GM18507 (cell line): Measurements from ENCODE around the gene CYB561D2.

Experiments used
- DNase-seq: peaks from one replicate; pipeline ENCODE4 v3.0.0; 2011; ENCODE audit warnings: low read depth; ENCODE audit not compliant: insufficient read length; ENCODE audit errors: extremely low spot score
- FAIRE-seq: peaks from 2 replicates; lab custom pipeline; 2011; peaks lifted over from hg19 to GRCh38; lab: Jason Lieb, UNC

CYB561D2 gene

DNA sequence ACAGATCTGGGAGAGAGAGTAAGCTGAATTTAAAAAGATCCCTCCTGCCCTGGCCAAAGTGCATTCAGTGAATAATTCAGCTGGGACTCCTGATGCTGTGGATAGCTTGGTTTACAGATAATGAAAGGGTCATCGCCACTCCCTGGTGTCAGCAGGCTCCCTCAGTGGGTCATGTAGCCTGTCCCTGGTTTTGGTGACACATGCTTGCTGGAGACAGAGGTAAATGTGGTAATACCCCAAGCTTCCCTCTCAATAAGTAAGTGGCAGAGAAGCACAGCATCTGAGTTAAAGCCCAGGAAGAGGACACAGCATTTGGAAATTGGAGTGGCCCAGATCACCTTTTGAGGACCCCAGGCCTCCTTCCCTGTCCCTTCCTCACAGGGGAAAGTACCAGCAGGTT, 6.8 kb downstream of the CYB561D2 start:
- FAIRE-seq (no peak), DNase-seq (no peak)

DNA sequence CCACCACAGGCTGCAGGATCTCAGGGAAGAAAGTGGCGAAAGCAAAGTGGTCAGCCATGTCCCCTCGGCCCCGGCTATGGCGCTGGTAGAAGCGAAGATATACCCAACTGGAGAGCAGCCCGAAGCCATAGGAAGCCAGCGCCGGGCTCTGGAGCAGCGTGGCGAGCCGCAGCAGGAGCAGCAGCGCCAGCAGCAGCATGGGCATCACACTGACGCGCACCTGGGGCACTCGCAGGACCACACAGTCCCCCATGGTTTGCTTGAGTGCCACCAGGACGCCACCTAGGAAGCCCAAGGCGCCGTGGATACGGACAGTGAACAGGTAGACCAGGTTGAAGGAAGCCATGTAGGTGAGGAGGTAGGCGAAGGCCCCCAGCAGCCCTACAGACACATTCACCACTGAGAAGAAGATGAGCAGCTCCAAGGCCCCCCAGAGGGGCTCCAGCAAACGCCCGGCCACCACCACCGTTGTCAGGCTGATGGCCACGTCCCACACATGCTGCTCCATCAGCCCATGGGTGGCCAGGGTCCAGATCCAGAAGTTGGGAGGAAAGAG, 7.8 kb downstream of the CYB561D2 start:
- no peak for FAIRE-seq
- DNase-seq, result no peak

DNA sequence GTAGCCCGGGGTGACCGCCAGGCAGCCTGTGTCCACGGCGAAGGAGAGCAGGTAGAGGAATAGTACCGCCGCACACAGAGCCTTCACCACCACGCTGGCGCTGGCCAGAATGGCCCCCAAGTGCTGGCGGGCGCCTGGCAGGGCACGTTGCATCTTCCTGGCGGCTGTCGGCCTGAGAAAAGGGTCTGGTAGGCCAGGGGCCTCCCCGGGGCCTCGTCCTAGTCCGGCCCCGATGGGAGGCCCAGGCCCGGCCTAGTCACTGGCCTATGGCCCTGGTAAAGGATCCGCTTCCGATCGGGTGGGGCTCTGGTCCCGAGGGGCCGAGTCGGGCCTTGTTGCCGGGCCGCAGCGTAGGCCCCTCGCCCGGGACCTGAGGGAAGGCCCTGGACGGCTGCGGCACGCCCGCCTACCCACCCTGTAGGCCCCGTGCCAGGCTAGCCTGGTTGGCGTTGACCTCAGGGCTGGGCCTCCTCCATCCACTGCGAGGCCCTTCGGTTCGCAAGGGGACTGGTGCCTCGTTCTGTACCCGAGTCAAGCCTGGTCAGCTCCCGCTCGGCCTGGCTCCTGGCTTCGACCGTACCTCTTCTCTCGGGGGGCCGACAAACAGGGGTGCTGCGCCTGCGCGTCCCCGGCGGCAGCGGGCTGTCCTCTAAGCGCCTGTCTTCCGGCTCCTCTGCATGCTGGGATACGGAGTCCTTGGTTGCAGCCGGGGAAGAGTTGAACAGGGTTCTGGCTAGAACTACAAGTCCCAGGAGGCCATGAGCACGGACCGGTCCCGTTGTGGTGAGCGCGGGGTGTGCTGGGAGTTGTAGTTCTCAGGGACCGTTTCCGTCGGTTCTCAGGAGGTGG, 8.5 kb downstream of the CYB561D2 start, which contains the start of gene TMEM115:
Gene TMEM115, minus strand, starts transcription at position 611 of the 849 bp plus-strand sequence. Its CDS starts 458 bp downstream, at position 153.
- peak; percentile 100 for FAIRE-seq

DNA sequence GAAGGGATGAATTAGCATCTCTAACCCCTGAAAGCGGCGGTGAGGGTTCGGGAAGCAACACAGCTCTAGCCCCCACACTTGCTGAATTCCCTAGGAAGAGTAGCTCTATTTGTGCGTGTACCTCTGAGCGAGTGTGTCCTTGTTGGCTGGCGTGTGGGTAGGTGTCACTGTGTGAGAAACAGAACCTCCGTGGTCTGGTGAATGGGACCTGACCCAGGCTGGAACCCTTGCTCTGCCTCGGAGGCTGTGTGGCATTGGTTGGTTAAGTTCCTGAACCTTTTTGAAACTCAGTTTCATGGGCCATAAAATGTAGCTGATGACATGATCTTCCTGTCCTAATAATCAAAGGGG, 9.1 kb downstream of the CYB561D2 start:
- no peak for FAIRE-seq
- no peak for DNase-seq

More for the DNA sequence above, 8.5 kb downstream of the CYB561D2 start, which contains the start of gene TMEM115:
- peak; percentile 98 for DNase-seq

DNA sequence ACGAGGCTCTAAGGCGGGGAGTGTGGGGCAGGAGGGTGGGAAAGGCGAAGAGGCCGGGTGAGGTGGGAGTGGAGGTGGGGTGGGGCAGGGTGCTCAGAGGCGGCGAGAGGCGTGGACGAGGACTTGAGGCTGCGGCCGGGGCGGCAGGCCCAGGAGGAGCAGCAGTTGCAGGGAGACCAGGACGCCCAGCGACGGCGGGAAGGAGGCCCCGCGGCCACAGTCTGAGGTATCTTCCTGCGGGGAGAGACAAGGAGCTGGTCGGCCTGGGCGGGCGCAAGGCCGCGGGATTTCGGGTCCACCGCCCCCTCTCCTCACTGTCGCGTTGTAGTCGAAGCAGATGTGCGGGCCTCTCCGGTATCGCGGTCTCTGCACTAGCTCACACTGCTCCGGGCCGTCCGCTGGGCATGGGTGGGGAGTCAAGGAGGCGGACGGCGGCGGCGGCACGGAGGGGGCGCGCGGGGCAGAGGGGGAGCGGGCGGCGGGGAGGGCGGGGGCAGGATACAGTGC, 14.0 kb downstream of the CYB561D2 start:
- DNase-seq (no peak), FAIRE-seq (no peak)

DNA sequence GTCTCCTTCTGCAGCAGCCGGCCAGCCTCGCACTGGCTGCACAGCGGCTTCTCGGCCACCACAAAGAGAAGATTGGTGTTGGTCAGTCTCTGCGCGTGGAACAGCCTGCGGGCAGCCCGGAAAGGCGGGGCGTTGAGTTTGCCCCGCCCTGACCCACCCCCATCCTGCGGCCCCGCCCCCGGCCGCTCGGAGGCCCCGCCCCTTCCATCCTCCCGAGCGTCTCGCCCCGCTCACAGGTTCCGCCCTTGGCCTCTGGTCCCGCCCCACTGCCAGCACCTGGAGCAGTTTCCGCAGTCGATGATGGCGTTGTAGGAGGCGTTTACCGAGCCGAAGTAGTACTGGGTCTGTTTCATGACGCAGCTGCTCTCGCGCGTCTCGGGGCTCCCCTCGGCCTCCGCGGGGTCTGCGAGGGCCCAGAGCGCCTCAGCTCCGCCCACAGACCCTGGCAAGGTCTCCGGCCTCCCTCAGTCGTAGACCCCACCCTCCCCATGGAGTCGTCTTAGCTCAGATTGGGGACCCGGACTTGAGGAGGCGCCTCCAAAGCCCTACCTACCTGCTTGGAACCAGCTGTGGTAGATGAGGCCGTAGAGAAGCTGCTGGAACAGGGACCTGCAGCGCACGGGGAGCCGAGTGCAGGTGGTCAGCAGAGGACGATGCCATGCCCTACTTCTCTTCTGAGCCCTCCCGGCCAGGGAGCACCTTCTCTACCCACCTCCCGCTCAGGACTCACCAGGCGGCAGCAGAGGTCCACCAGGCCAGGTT, 14.6 kb downstream of the CYB561D2 start:
- FAIRE-seq, result peak; percentile 94
- peak; percentile 91 for DNase-seq

DNA sequence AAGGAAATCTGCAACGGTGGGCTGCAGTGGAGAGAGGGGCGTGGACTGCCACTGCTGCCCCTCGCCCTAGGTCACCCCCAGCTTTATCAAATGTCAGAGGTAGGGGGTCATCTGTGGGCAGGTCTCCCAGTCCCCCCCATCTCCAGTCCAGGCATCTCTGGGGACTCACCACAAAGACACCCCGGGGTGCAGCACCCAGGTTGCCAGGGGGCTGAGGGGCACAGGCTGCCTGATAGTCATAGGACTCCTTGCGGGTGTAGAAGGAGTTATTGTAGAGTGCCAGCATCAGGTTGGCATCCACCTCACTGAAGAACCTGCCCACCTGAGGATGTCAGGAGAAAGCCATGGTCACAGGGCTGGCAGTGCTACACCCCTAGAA, 15.2 kb downstream of the CYB561D2 start:
- no peak for FAIRE-seq

DNA sequence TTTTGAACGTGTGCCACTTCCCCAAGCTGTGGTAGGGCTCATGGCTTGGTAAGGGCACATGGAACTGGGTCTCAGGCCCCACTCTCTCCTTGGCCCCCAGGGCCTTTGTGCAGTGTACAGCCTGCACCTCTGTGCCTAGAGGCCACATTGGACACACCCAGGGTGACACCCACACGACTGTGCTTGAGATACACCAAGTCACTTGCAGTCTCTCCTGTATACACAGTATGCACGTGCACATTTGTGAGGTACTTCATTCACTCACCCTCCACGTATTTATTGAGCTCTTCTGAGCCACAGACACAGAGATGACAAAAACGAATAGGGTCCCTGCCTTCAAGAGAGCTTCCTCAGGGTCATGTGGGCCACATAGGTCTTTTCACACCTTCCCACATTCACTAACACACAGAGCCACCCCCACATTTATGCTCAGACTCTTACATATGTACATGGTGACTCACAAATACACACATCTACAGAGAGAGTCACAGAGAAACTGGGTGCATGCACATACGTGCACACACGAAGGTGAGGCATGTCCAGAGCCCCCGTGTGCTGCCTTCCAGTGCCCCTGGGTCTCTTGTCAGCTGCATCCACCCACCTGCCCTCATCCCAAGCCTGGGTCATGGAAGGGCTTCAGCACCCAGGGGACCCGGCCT, 18.5 kb downstream of the CYB561D2 start:
- DNase-seq (no peak), FAIRE-seq (no peak)

More for the DNA sequence above, 15.2 kb downstream of the CYB561D2 start:
- DNase-seq, result no peak

DNA sequence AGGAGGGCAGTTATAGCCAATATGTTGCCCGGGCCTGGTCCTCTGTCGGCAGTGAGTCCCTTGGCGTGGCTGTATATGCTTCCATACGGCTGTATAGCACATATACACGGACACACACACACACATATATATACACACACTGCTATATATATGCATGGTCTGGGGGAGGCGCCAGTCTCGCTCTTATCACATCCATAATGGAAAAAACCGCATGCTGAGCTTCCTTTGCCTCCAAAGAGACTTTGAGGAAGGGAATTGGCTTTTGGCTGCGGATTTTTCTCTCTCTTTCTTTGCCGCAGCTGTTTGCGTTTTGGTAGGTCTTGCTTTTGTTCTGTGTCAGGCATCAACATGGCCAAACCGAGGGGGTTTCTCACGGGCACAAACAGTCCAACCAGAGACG, 19.9 kb downstream of the CYB561D2 start:
- no peak for DNase-seq

DNA sequence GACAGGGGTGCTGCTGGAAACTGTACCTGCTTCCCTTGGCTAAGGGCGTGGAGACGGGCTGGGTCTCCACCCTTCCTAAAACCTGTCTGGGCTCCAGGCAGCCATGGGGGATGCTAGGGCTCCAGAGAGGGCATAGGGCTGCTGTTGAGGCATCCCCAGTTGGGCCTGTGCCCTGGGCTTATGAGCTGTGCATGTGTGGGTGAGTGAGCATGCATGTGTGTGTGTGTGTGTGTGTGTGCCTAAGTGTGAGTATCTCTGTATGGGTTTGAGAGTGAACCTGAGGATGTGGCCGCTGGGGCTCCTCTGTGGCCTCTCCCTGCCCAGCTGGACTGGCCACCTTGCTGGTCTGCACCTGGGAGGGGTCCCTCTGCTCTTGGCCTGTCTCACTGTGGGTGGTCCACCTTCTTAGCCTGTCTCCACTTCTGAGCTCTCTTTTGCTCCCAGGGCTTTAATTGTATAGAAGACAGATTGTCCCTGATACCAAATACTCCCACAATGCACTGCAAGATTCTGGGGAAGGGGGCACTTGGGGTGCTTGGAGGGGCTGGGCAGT, 20.5 kb downstream of the CYB561D2 start:
- FAIRE-seq (no peak), DNase-seq (no peak)

More for the DNA sequence above, 19.9 kb downstream of the CYB561D2 start:
- FAIRE-seq, result no peak

DNA sequence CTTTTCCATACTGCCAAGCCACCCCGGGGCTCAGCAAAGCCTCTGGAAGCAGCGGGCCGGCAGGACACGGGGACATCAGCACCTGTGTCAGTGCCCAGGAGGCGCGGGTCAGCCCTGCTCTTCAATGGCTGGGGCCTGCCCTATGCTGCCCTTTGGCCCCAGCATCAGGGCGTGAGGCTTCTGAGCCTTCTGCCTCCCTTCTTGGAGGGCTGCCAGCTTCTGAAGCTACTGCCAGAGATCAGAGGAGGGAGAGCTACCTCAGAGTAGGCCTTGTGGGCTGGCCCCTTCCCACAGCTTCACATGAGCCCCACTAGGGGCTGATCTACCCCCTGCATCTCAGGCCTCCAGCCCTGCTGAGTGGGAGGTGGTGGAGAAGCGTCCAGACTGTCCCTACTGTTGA, 21.7 kb downstream of the CYB561D2 start:
- no peak for DNase-seq

DNA sequence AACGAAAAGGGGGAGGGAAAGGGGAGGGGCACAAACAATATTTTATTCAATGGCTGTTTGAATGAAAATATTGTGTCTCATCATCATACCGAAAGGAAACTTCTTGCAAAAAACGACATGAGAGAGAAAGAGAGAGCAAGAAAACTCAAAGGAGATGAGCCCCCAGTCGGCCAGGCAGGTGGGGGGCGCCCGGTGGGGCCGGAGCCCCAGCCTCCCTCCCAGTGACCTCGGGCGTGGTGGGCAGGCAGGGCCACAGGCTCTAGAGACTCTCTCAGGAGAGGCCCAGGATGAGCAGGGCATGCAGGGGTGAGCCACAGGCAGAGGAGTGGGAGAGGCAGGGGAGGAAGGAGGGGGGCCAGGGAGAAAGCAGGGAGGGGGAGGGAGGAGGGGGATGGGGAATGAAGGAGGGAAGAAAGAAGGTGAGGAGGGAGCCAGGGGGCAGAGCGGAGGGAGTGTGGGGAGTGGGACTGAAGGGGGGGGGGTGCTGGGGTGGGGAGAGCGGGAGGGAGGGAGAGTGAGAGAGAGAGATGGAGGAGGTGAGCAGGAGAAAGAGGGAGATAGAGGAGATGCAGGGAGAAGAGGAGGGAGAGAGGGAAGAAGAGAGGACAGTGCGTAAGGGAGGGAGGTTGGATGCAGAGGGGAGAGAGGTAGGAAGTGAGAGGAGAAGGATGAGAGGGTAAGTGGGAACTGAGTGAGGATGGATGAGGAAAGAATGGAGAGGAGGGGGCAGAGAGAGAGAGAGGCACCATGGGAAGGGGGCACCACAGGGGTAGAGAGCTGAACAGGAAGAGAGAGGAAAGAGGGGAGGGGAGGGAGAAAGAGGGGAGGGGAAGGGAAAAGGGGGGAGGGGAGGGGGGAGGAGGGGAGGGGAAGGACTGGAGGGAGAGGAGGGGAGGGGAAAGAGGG, 22.7 kb downstream of the CYB561D2 start:
- DNase-seq (no peak), FAIRE-seq (no peak)

More for the DNA sequence above, 21.7 kb downstream of the CYB561D2 start:
- no peak for FAIRE-seq

DNA sequence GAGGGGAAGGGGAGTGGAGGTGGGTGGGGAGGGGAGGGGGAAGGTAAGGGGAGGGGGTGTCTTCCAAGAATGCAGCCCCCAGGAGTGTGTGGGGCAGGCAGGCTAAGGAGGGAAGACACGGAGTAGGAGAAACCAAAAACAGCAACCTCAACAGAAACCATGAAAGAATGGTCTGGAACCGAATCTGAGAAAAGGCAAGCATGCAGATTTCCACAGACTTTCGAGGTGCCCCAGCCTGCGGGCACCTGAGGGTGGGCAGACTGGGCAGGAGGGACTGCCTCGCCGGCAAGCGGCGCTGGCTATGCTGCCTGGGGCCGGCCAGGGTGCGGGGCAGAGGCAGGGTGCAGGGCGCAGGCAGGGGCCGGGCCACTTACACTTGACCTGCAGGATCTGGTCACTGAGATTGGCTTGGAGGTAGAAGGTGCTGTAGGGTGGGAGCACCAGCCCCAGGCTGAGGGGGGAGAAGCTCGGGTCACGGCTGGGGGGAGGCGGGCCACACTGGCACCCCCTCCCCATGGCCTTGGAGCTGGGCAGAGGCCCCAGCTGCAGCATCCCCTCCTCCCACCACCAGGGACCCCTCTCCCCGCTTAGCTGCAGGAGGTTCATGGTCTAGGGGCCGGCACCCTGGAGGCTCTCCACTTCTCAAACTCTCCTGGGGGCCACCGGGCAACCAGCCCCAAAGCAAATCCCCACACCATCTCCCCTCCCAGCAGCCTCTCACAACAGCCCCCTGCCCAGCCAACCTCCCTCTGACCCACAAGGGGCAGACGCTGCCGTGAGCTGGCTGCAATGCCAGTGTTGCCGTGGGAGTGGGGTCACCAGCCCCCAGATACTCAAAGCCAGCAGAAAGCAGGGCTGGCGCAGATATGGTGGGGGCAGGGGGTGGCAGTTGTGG, 23.9 kb downstream of the CYB561D2 start:
- no peak for FAIRE-seq
- DNase-seq, result no peak

DNA sequence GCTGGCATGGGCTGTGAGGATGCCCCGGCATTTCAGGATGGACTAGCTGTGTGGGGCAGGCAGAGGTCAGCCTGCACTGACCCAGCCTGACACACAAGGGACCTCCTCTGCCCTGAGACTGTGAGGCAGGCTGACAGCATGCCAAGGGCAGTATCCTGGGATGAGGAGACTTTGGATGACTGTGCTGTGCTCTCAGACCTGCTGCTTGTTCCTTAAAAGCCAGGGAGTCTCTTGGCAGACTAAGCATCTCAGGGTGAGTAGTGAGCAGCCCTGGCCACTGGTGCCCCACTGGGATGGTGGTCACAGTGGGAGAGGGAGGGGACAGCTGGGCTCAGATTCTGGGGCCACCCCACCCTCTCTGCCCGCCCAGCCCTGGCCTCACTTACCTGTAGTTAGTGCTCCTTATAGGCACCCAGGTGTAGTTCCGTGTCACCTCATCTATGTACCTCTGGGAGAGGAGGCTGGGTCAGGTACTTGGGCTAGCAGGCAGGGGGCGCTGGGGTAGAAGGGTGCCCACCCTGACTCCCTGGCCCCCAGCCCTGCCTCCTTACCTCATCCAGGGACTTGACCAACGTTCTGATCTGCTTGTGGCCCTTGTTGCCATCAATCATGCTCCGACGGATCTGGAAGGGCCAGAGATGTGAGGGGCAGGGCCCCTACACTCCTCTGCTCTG, 24.7 kb downstream of the CYB561D2 start:
- DNase-seq (no peak), FAIRE-seq (no peak)

DNA sequence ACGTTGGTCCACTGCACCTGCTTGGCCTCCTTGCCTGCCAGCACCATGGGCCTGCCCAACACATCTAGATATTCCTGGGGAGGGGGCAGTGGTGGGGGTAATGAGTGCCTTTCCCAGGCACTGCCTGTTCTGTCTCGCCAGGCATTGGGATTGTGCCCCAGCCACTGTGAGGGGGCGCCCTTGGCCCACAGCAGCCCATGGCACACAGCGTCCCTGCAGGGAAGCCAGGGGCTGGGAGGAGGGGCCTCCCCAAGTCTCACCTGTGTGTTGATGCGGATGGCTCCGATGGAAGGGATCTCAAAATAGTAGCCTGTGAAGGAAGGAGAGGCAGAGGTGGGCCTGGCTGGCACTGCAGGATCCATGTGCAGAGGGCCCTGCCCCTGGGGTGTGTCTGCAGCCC, 27.4 kb downstream of the CYB561D2 start:
- no peak for DNase-seq
- FAIRE-seq, result no peak

DNA sequence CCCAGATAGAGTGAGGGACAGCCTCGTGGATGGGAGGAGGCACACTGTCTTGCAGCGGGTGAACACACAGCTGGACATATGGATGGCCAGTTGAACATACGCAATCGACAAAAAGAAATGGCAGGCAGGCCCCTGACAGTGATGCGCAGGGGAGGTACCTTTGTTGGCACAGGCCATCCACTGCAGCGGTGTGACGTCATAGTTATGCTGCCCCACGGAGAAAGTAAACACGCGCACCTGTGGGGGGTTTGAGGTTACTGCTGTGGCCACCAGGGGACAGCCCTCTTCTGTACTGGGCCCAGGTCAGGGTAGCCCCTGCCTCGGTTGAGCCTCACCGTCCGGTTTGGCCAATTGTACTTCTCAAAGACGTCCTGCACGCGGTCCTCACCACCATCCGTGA, 28.1 kb downstream of the CYB561D2 start:
- FAIRE-seq (no peak), DNase-seq (no peak)
